Body of pancreas (tissue), 4 donors: ENCODE measurements around the gene ATP5PD.

ENCODE experiments used
- POLR2A ChIP-seq, 3 donors: fragments of 450-650 bp; IDR thresholded peaks; one replicate each; pipeline ENCODE4 v1.6.1; 2016; ENCODE audit warnings: antibody characterized with exemption in 3 of 3, mild to moderate bottlenecking in 2 of 3
- TF ChIP-seq, protein P1 (sequence below), 7 experiments: fragments of 450-650 bp in 4 of 7; fragments of 200-600 bp in 3 of 7; sonication (generic) in 3 of 7; IDR thresholded peaks; one replicate each; pipeline ENCODE4 v1.5.1; 2016 to 2019; ENCODE audit warnings: antibody characterized with exemption in 7 of 7

DNA sequence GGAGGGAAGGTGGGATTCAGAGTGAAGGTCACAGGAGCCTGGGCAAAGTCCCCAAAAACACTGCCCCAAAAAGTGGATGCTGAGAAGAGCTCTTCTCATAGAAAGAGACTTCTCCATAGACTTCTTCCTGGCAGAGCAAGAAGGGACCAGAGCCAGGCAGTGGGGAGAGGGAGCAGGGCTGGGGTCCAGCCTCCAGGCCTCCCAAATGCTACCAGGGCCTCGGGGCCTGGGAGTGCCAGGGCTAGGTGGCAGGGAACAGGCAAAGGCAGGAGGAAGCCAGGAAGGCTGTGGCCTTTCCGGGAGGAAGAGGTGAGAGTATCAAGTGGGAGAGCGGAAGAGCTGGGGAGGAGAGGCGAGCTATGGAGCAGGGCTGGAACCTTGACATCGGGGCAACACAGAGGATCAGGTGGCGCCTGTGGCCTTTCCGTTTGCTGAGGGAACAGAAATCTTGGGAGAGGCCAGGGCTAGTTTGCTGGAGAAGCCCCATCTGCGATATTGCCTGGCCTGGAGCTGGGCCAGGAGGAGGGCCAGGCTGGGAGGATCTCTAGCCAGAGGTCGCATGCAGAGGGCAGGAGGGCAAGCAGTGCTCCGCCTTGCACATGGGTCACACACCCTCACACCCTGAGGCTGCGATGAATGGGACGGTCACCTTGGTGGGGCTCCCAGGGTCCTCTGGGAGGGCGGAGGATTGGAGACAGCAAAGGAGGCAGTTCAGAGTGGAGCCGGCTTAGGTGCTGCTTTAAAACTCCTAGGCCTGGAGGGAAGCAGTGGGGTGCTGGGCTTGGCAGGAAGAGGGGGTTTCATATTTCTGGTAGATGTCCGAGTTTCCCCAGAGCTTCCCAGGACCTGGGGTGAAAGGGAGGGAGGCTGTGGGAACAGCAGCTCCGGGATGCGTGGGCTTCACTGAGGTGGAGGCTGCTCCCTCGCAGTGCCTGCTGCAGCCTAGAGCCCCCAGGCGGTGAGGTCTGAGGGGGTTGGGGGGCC lies 44.4 kb upstream of the ATP5PD start:
- TF ChIP-seq, protein P1, sequence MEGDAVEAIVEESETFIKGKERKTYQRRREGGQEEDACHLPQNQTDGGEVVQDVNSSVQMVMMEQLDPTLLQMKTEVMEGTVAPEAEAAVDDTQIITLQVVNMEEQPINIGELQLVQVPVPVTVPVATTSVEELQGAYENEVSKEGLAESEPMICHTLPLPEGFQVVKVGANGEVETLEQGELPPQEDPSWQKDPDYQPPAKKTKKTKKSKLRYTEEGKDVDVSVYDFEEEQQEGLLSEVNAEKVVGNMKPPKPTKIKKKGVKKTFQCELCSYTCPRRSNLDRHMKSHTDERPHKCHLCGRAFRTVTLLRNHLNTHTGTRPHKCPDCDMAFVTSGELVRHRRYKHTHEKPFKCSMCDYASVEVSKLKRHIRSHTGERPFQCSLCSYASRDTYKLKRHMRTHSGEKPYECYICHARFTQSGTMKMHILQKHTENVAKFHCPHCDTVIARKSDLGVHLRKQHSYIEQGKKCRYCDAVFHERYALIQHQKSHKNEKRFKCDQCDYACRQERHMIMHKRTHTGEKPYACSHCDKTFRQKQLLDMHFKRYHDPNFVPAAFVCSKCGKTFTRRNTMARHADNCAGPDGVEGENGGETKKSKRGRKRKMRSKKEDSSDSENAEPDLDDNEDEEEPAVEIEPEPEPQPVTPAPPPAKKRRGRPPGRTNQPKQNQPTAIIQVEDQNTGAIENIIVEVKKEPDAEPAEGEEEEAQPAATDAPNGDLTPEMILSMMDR (IDR thresholded peaks at IDR 0.05), result no peak
- no peak for TF ChIP-seq POLR2A (IDR thresholded peaks at IDR 0.05)
